HepG2 (cell line): ENCODE measurements around the gene KCNIP4. TPM values are rescaled to one million over a fixed set of nuclear protein-coding genes. Genes with fewer than 3 reads are reported as not detected.

Experiments used
- ASH2L ChIP-seq: fragments of 300-600, 200-600 bp; sonication (generic); IDR thresholded peaks from 2 replicates; pipeline ENCODE4 v1.7.0; 2017; ENCODE audit warnings: low read depth, mild to moderate bottlenecking, moderate library complexity, mixed read lengths, low read length; ENCODE audit not compliant: insufficient read length
- ATF3 ChIP-seq: sonication (generic); formaldehyde crosslinking; IDR thresholded peaks from 2 replicates; pipeline ENCODE4 v1.4.0; 2020; ENCODE audit warnings: missing genetic modification reagents
- ATF7 ChIP-seq, 2 experiments: fragments of 450-650 bp in 1 of 2; sonication (generic) in 1 of 2; formaldehyde crosslinking in 1 of 2; IDR thresholded peaks; 2 replicates each; pipeline versions ENCODE4 v1.4.0 to v1.6.1; 2016 to 2020; ENCODE audit warnings: antibody characterized with exemption in 1 of 2, mild to moderate bottlenecking in 1 of 2, missing genetic modification reagents in 1 of 2
- GATAD2A ChIP-seq: IDR thresholded peaks from 2 replicates; pipeline ENCODE4 v1.6.1; 2016
- HDAC2 ChIP-seq: sonication (generic); formaldehyde crosslinking; IDR thresholded peaks from 2 replicates; pipeline ENCODE4 v1.4.0; 2020; ENCODE audit warnings: missing genetic modification reagents
- HNF4G ChIP-seq, 2 experiments: sonication (generic) in 1 of 2; formaldehyde crosslinking in 1 of 2; IDR thresholded peaks; 2 replicates each; pipeline versions ENCODE4 v1.4.0 to v1.6.1; 2011 to 2020; ENCODE audit warnings: borderline replicate concordance in 2 of 2, low read depth in 2 of 2, mild to moderate bottlenecking in 2 of 2, low read length in 1 of 2, missing genetic modification reagents in 1 of 2, moderate library complexity in 1 of 2
- MIER2 ChIP-seq: IDR thresholded peaks from 2 replicates; pipeline ENCODE4 v1.6.1; 2016; ENCODE audit warnings: missing biosample characterization, missing genetic modification reagents
- POGK ChIP-seq: sonication (generic); formaldehyde crosslinking; conservative IDR thresholded peaks from 2 replicates; pipeline ENCODE4 v1.8.0; 2022; ENCODE audit warnings: mild to moderate bottlenecking, moderate library complexity, missing genetic modification reagents
- RBM22 ChIP-seq: fragments of 200-400 bp; formaldehyde crosslinking; optimal IDR thresholded peaks from 2 replicates; pipeline ENCODE3; 2017; ENCODE audit warnings: mild to moderate bottlenecking, low read length, moderate library complexity
- RXRA ChIP-seq: sonication (generic); formaldehyde crosslinking; IDR thresholded peaks from 2 replicates; pipeline ENCODE4 v1.5.1; 2020; ENCODE audit warnings: missing genetic modification reagents
- TAF1 ChIP-seq: sonication (generic); formaldehyde crosslinking; IDR thresholded peaks from 2 replicates; pipeline ENCODE4 v1.4.0; 2020; ENCODE audit warnings: missing genetic modification reagents
- UBTF ChIP-seq: sonication (generic); formaldehyde crosslinking; IDR thresholded peaks from 2 replicates; pipeline ENCODE4 v1.4.0; 2020; ENCODE audit warnings: mild to moderate bottlenecking, missing genetic modification reagents
- ZNF205 ChIP-seq: IDR thresholded peaks from 2 replicates; pipeline ENCODE4 v1.6.1; 2018; ENCODE audit warnings: missing biosample characterization, missing genetic modification reagents
- ZNF501 ChIP-seq: sonication (generic); formaldehyde crosslinking; IDR thresholded peaks from 2 replicates; pipeline ENCODE4 v1.5.1; 2020; ENCODE audit warnings: mild to moderate bottlenecking, moderate library complexity, missing genetic modification reagents
- ZNF549 ChIP-seq: sonication (generic); formaldehyde crosslinking; IDR thresholded peaks from 2 replicates; pipeline ENCODE4 v1.5.0; 2020; ENCODE audit warnings: missing genetic modification reagents
- ZNF749 ChIP-seq: sonication (generic); formaldehyde crosslinking; IDR thresholded peaks from 2 replicates; pipeline ENCODE4 v1.8.0; 2022; ENCODE audit warnings: mild to moderate bottlenecking, missing genetic modification reagents, moderate library complexity, borderline replicate concordance
- ZNF879 ChIP-seq: sonication (generic); formaldehyde crosslinking; IDR thresholded peaks from 2 replicates; pipeline ENCODE4 v1.8.1; 2023; ENCODE audit warnings: missing genetic modification reagents
- polyA plus RNA-seq, 8 experiments: library from polyadenylated mRNA; depleted of rRNA in 3 of 8; stranded (reverse) in 7 of 8; unstranded in 1 of 8; fragments of >200 nt; fragmentation: Illumina TruSeq in 4 of 8; extraction: Trizol in 4 of 8; gene quantifications; 2 replicates each; pipeline versions ENCODE4 v1.2.1 to v1.2.3, GENCODE V29; 2011 to 2016; ENCODE audit warnings: low read depth in 4 of 8, missing spikeins in 1 of 8, mixed read lengths in 1 of 8; ENCODE audit not compliant: insufficient read depth in 1 of 8
- total RNA-seq, 5 experiments: library from RNA; depleted of rRNA; stranded (reverse); fragments of >200 nt; fragmentation: Illumina TruSeq; extraction: Trizol; gene quantifications; 2 replicates each; pipeline ENCODE4 v1.2.3, GENCODE V29; 2016; ENCODE audit warnings: low read depth in 1 of 5
- TF ChIP-seq, protein P1 (sequence below): IDR thresholded peaks from 2 replicates; pipeline ENCODE4 v1.6.1; 2016; ENCODE audit warnings: missing compliant biosample characterization, missing genetic modification reagents, borderline replicate concordance
- TF ChIP-seq, protein P2 (sequence below): sonication (generic); formaldehyde crosslinking; IDR thresholded peaks from 2 replicates; pipeline ENCODE4 v1.5.1; 2020; ENCODE audit warnings: missing genetic modification reagents, mild to moderate bottlenecking, borderline replicate concordance

Gene KCNIP4
- total and polyA plus RNA-seq, 2 of the 13 experiments (the other 11 are each of a cell fraction or from before 2014, with no cell fraction given): 0.09 TPM; not detected in 1

DNA sequence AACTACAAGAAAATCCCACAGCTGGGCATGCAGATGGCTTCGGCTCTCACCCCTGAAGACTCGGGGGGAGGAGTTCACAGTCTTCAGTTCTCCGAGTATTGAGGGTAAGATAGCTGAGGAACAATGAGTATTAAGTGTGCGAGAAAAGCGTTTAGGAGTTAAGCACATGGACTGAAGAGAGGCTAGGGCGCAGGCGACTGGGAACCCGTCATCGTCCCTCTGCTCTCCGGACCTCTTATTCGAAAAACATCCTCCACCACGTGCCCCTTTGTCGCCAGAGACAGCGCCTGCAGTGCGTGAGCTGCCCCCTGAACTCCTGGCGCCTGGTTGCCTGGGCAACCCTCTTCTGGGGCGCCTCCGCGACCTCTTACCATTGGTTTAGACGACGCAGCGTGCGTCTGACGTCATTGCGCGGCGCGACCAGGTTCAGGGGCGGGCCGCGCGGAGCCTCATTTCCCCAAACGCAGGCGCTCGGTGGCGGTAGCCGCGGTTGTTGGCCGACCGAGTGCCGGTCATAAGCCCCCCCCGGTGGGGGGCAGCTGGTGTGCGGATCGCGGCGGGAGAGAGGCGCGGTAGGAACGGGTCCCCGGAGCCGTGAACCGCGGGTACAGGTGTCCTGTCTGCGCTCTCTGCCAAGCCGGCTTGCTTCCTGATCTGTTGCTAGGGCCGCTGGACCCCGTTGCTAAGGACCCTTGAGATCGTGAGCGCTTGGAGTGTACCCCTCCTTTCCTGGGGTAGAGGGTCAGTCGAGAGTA is 1248.4 kb downstream of the KCNIP4 start, which contains the start of gene PACRGL (continued):
- TF ChIP-seq ZNF549 (CRISPR knock-in tag) (0 out of 2 replicates have a peak, but pooled peaks have one; percentile 41), TAF1 (CRISPR knock-in tag) (peak; percentile 79), HDAC2 (peak; percentile 71), ATF7 (IDR thresholded peaks at IDR 0.05) (peak; percentile 92), ATF7 (CRISPR knock-in tag; IDR thresholded peaks at IDR 0.05) (peak; percentile 62; the same call in 1 of the 2 replicates), GATAD2A (CRISPR knock-in tag) (0 out of 2 replicates have a peak, but pooled peaks have one; percentile 16), UBTF (CRISPR knock-in tag) (peak; percentile 38; the same call in 1 of the 2 replicates), RBM22 (peak; percentile 89), ZNF749 (CRISPR knock-in tag) (0 out of 2 replicates have a peak, but pooled peaks have one; percentile 20), RXRA (CRISPR knock-in tag) (peak; percentile 63; the same call in 1 of the 2 replicates), ASH2L (peak; percentile 81), ZNF879 (CRISPR knock-in tag) (peak; percentile 46; the same call in 1 of the 2 replicates), ZNF501 (peak; percentile 89), MIER2 (no peak), ZNF205 (0 out of 2 replicates have a peak, but pooled peaks have one; percentile 18), ATF3 (CRISPR knock-in tag) (0 out of 2 replicates have a peak, but pooled peaks have one; percentile 30), HNF4G (IDR thresholded peaks at IDR 0.05; ENCODE audit: borderline replicate concordance, low read depth, low read length) (peak; percentile 23; the same call in 1 of the 2 replicates), HNF4G (CRISPR knock-in tag; IDR thresholded peaks at IDR 0.05; ENCODE audit: borderline replicate concordance, low read depth) (no peak), POGK (CRISPR knock-in tag) (peak; percentile 44; the same call in 1 of the 2 replicates)
- TF ChIP-seq, protein P1, sequence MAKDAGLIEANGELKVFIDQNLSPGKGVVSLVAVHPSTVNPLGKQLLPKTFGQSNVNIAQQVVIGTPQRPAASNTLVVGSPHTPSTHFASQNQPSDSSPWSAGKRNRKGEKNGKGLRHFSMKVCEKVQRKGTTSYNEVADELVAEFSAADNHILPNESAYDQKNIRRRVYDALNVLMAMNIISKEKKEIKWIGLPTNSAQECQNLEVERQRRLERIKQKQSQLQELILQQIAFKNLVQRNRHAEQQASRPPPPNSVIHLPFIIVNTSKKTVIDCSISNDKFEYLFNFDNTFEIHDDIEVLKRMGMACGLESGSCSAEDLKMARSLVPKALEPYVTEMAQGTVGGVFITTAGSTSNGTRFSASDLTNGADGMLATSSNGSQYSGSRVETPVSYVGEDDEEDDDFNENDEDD (CRISPR knock-in tag): peak; percentile 91
- TF ChIP-seq, protein P2, sequence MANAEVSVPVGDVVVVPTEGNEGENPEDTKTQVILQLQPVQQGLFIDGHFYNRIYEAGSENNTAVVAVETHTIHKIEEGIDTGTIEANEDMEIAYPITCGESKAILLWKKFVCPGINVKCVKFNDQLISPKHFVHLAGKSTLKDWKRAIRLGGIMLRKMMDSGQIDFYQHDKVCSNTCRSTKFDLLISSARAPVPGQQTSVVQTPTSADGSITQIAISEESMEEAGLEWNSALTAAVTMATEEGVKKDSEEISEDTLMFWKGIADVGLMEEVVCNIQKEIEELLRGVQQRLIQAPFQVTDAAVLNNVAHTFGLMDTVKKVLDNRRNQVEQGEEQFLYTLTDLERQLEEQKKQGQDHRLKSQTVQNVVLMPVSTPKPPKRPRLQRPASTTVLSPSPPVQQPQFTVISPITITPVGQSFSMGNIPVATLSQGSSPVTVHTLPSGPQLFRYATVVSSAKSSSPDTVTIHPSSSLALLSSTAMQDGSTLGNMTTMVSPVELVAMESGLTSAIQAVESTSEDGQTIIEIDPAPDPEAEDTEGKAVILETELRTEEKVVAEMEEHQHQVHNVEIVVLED (CRISPR knock-in tag): peak; percentile 99
